SK-N-SH (cell line): ENCODE results near the gene PIP5K1B. TPM values are rescaled to one million over a fixed set of nuclear protein-coding genes. Genes with fewer than 3 reads are reported as not detected.

Experiments used
- CTCF ChIA-PET: fragments of 300-600, 350-600 bp; formaldehyde crosslinking; extraction: SDS; loops from one replicate; lab custom pipeline; 2021; lab: Yijun Ruan, JAX
- POLR2A ChIA-PET: fragments of 350-600 bp; sonication (Branson Sonifier 250); formaldehyde crosslinking; extraction: SDS; loops from one replicate; lab custom pipeline; 2020; ENCODE audit warnings: antibody characterized with exemption, inconsistent platforms; lab: Yijun Ruan, JAX
- DNase-seq: peaks from one replicate; pipeline ENCODE4 v3.0.0; 2012
- H2AFZ ChIP-seq: fragments of 200-600 bp; sonication (generic); 2 replicates; pipeline ENCODE4 v1.8.1; 2016; ENCODE audit warnings: antibody characterized with exemption, mild to moderate bottlenecking, low read depth
- H3F3A ChIP-seq: fragments of 200-600 bp; sonication (generic); replicated peaks from 2 replicates; pipeline ENCODE3; 2016; ENCODE audit warnings: antibody characterized with exemption, mild to moderate bottlenecking; ENCODE audit not compliant: insufficient read depth
- H3K27ac ChIP-seq, 2 experiments: fragments of 200-500 bp in 1 of 2; fragments of 200-600 bp in 1 of 2; sonication (Bioruptor generic) in 1 of 2; sonication (generic), shearing (Covaris generic) in 1 of 2; 2 replicates each; pipeline versions ENCODE4 v1.5.1 to v1.6.1; 2014 to 2016; ENCODE audit warnings: low read depth in 2 of 2, inconsistent platforms in 1 of 2, low read length in 1 of 2, mild to moderate bottlenecking in 1 of 2, mixed read lengths in 1 of 2
- H3K27me3 ChIP-seq: fragments of 200-600 bp; sonication (generic), shearing (Covaris generic); 2 replicates; pipeline ENCODE4 v1.6.1; 2016; ENCODE audit warnings: mixed run types; ENCODE audit not compliant: insufficient read depth
- H3K36me3 ChIP-seq, 2 experiments: fragments of 200-500 bp in 1 of 2; fragments of 200-600 bp in 1 of 2; sonication (Bioruptor generic) in 1 of 2; sonication (generic) in 1 of 2; replicated peaks in 1 of 2; 2 replicates each; pipeline versions ENCODE3 to v1.5.1; 2014 to 2016; ENCODE audit warnings: low read length in 1 of 2, mild to moderate bottlenecking in 1 of 2; ENCODE audit not compliant: insufficient read depth in 2 of 2, control insufficient read depth in 1 of 2
- H3K4me1 ChIP-seq, 2 experiments: fragments of 200-500 bp in 1 of 2; fragments of 200-600 bp in 1 of 2; sonication (Bioruptor generic) in 1 of 2; sonication (generic), shearing (Covaris generic) in 1 of 2; 2 replicates each; pipeline versions ENCODE4 v1.5.1 to v1.6.1; 2014 to 2016; ENCODE audit warnings: low read depth in 1 of 2, low read length in 1 of 2, mixed run types in 1 of 2; ENCODE audit not compliant: insufficient read depth in 2 of 2, control insufficient read depth in 1 of 2
- H3K4me2 ChIP-seq: fragments of 200-600 bp; sonication (generic), shearing (Covaris generic); 2 replicates; pipeline ENCODE4 v1.6.1; 2017; ENCODE audit warnings: mixed run types
- H3K4me3 ChIP-seq, 2 experiments: fragments of 200-500 bp in 1 of 2; fragments of 200-600 bp in 1 of 2; sonication (Bioruptor generic) in 1 of 2; sonication (generic), shearing (Covaris generic) in 1 of 2; 2 replicates each; pipeline versions ENCODE4 v1.5.1 to v1.8.1; 2014 to 2016; ENCODE audit warnings: low read depth in 2 of 2, inconsistent platforms in 1 of 2, low read length in 1 of 2, mild to moderate bottlenecking in 1 of 2, mixed read lengths in 1 of 2, moderate library complexity in 1 of 2
- H3K79me2 ChIP-seq: fragments of 200-600 bp; sonication (generic); 2 replicates; pipeline ENCODE4 v1.8.1; 2017; ENCODE audit warnings: mild to moderate bottlenecking; ENCODE audit not compliant: insufficient read depth
- H3K9ac ChIP-seq: fragments of 200-600 bp; sonication (generic); 2 replicates; pipeline ENCODE4 v1.6.1; 2017; ENCODE audit warnings: mixed run types
- H3K9me2 ChIP-seq: fragments of 200-600 bp; sonication (generic); 2 replicates; pipeline ENCODE4 v1.6.1; 2017; ENCODE audit warnings: mixed run types
- H3K9me3 ChIP-seq: fragments of 200-600 bp; sonication (generic); 2 replicates; pipeline ENCODE4 v1.6.1; 2017; ENCODE audit warnings: mixed run types, mild to moderate bottlenecking, moderate library complexity
- H4K20me1 ChIP-seq: fragments of 200-600 bp; sonication (generic); 2 replicates; pipeline ENCODE4 v1.6.1; 2017; ENCODE audit warnings: mild to moderate bottlenecking, mixed run types; ENCODE audit not compliant: insufficient read depth
- ELF1 ChIP-seq: IDR thresholded peaks from 2 replicates; pipeline ENCODE4 v1.4.0; 2012
- FOSL2 ChIP-seq: IDR thresholded peaks from 2 replicates; pipeline ENCODE4 v1.4.0; 2012; ENCODE audit warnings: low read depth, mild to moderate bottlenecking, moderate library complexity, borderline replicate concordance
- FOXM1 ChIP-seq: IDR thresholded peaks from 2 replicates; pipeline ENCODE4 v1.4.0; 2012; ENCODE audit warnings: low read depth, mild to moderate bottlenecking
- IRF3 ChIP-seq: fragments of 150-350 bp; IDR thresholded peaks from 2 replicates; pipeline ENCODE4 v1.6.1; 2016; ENCODE audit warnings: mild to moderate bottlenecking, low read depth, low read length
- MEF2A ChIP-seq: IDR thresholded peaks from 2 replicates; pipeline ENCODE4 v1.4.0; 2012; ENCODE audit warnings: low read depth, borderline replicate concordance
- MXI1 ChIP-seq: IDR thresholded peaks from 2 replicates; pipeline ENCODE4 v1.6.1; 2012; ENCODE audit warnings: mild to moderate bottlenecking, low read depth, low read length, improper control_type of control experiment
- NFIC ChIP-seq: IDR thresholded peaks from 2 replicates; pipeline ENCODE4 v1.4.0; 2012; ENCODE audit warnings: borderline replicate concordance
- POLR2AphosphoS5 ChIP-seq: IDR thresholded peaks from 2 replicates; pipeline ENCODE4 v1.6.1; 2012; ENCODE audit warnings: low read depth, low read length
- REST ChIP-seq: IDR thresholded peaks from 2 replicates; pipeline ENCODE4 v1.6.1; 2012; ENCODE audit warnings: mild to moderate bottlenecking, low read depth, low read length, moderate library complexity
- USF2 ChIP-seq: fragments of 150-350 bp; IDR thresholded peaks from 2 replicates; pipeline ENCODE4 v1.6.1; 2017; ENCODE audit warnings: antibody characterized with exemption, low read length, low read depth, borderline replicate concordance
- ZBTB33 ChIP-seq: IDR thresholded peaks from 2 replicates; pipeline ENCODE4 v1.4.0; 2012; ENCODE audit warnings: low read depth, borderline replicate concordance
- WGBS: methylation state at CpG from one replicate; pipeline ENCODE4 v1.1.6; 2017; ENCODE audit warnings: low lambda C conversion rate; 5-methylcytosine and 5-hydroxymethylcytosine counted together
- polyA plus RNA-seq, 3 experiments: library from polyadenylated mRNA; depleted of rRNA; stranded (reverse); fragments of >200 nt; gene quantifications; 2 replicates each; pipeline ENCODE4 v1.2.3, GENCODE V29; 2012

Gene PIP5K1B
- polyA plus RNA-seq, 1 of the 3 experiments (the other 2 are of a cell fraction) = not detected

GRCh38 chr9:68940573-68940972 is 235.5 kb downstream of the PIP5K1B start:
- WGBS = 5% methylated on average over 6 of the region's 6 CpGs
- H2AFZ ChIP-seq = no peak overlapping the region
- H3K4me3 ChIP-seq = no peak overlapping the region
- H3K27ac ChIP-seq = no peak overlapping the region
- POLR2A ChIA-PET = no interaction called here
- H3F3A ChIP-seq = no peaks in the 10 kb centered on the region
- no peaks in the 10 kb centered on the region for H3K79me2 ChIP-seq
- DNase-seq = no peak
- H3K9ac ChIP-seq = no peak overlapping the region
- no peaks in the 10 kb centered on the region for H3K9me2 ChIP-seq
- H3K36me3 ChIP-seq = no peaks in the 10 kb centered on the region
- CTCF ChIA-PET = no interaction called here
- no peak overlapping the region for H3K4me2 ChIP-seq
- no peaks in the 10 kb centered on the region for H3K4me1 ChIP-seq
- H3K9me3 ChIP-seq = no peaks in the 10 kb centered on the region
- H3K27me3 ChIP-seq = peaks cover 6% of the 10 kb centered on the region; the same call in 1 of the 2 replicates
- TF ChIP-seq FOSL2 (no peak), NFIC (no peak), MXI1 (no peak), REST (no peak), IRF3 (no peak), USF2 (no peak), ZBTB33 (no peak), POLR2AphosphoS5 (no peak), MEF2A (no peak), FOXM1 (no peak), ELF1 (no peak)
- H4K20me1 ChIP-seq = no peaks in the 10 kb centered on the region
